Lung (tissue), 12 donors: ENCODE data around the gene ATP9A. TPM values are rescaled to one million over a fixed set of nuclear protein-coding genes. Genes with fewer than 3 reads are reported as not detected.
"Not testable (repeated sequence)": the region's sequence is repeated elsewhere in the genome, so short reads cannot be mapped to it uniquely, and the experiment has no call there.

Experiments
- ATAC-seq: fragments of 200-7000 bp; cut with Tn5 transposase; one replicate; pipeline ENCODE4 v1.9.1; 2020; ENCODE audit warnings: moderate number of reproducible peaks; ENCODE audit not compliant: insufficient read depth, low FRiP score
- DNase-seq, 3 donors: peaks; one replicate each; pipeline ENCODE4 v3.0.0-alpha.2; 2013 to 2017
- H3K27ac ChIP-seq, 2 donors: one replicate each; pipeline ENCODE4 v1.5.1; 2013; ENCODE audit warnings: mild to moderate bottlenecking in 2 of 2, moderate library complexity in 2 of 2, control low read depth in 1 of 2, inconsistent platforms in 1 of 2, low read depth in 1 of 2, low read length in 1 of 2
- H3K27me3 ChIP-seq, 3 donors: one replicate each; pipeline ENCODE4 v1.5.1; 2013; ENCODE audit warnings: low read length in 2 of 3; ENCODE audit not compliant: control insufficient read depth in 3 of 3, insufficient read depth in 3 of 3
- H3K36me3 ChIP-seq, 4 donors: one replicate each; pipeline ENCODE4 v1.5.1; 2013; ENCODE audit warnings: low read length in 4 of 4, mild to moderate bottlenecking in 1 of 4, moderate library complexity in 1 of 4; ENCODE audit not compliant: control insufficient read depth in 4 of 4, insufficient read depth in 4 of 4
- H3K4me1 ChIP-seq, 5 donors: one replicate each; pipeline ENCODE4 v1.5.1; 2013; ENCODE audit warnings: low read length in 5 of 5, mild to moderate bottlenecking in 2 of 5, moderate library complexity in 1 of 5; ENCODE audit not compliant: control insufficient read depth in 5 of 5, insufficient read depth in 5 of 5
- H3K4me3 ChIP-seq: one replicate; pipeline ENCODE4 v1.5.1; 2013; ENCODE audit warnings: mild to moderate bottlenecking, control low read depth, moderate library complexity
- H3K9ac ChIP-seq, 2 donors: one replicate each; pipeline ENCODE4 v1.5.1; 2013; ENCODE audit warnings: low read length in 2 of 2, control low read depth in 1 of 2; ENCODE audit not compliant: insufficient read depth in 1 of 2
- H3K9me3 ChIP-seq, 4 donors: one replicate each; pipeline ENCODE4 v1.5.1; 2013; ENCODE audit warnings: low read length in 3 of 4, mild to moderate bottlenecking in 1 of 4, moderate library complexity in 1 of 4; ENCODE audit not compliant: control insufficient read depth in 4 of 4, insufficient read depth in 3 of 4
- WGBS, 2 donors: extraction: QIAGEN DNeasy Blood & Tissue Kit; methylation state at CpG; one replicate each; pipeline ENCODE4 v1.1.7; 2013; 5-methylcytosine and 5-hydroxymethylcytosine counted together
- polyA plus RNA-seq, 2 donors: library from polyadenylated mRNA; stranded (reverse); fragments of 200-250 nt; gene quantifications; one replicate each; pipeline ENCODE4 v1.2.1, GENCODE V29; 2013
- total RNA-seq, 2 donors: library from RNA; depleted of rRNA in 1 of 2; stranded (reverse); fragments of >200 nt in 1 of 2; gene quantifications; one replicate each; pipeline ENCODE4 v1.2.1, GENCODE V29; 2014 to 2021
- TF ChIP-seq, protein P1 (sequence below): IDR thresholded peaks from 2 replicates; pipeline ENCODE4 v1.5.1; 2012; ENCODE audit warnings: mild to moderate bottlenecking; ENCODE audit errors: control extremely low read depth, extremely low read depth
- donor health status: control.
- donor health status: control.
- donor health status: Bipolar disorder and iron deficiency.
- donor health status: healthy.
- donor health status: DM: yes; HTN: yes; CAD: no.

Gene ATP9A
- total and polyA plus RNA-seq, 4 donors = 3.3 to 43.6 (median 14.9) TPM

DNA sequence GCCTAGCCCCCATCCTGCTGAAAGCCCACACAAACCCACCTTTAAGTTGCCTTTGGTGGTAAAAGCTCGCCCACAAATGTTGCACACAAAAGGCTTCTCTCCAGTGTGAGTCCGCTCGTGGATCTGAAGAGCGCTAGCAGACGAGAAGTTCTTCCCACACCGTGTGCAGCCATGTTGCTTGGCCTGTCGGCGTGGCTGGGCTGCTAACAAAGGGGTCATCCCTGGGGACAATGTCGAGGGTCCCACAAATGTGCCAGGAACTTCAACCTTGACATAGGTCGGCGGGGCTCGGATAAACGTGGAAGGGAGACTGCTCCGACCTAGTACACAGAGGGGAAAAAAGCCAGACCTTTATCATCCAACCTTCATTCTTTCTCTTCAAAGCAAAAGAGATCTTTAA is 20.6 kb upstream of the ATP9A start:
- TF ChIP-seq, protein P1, sequence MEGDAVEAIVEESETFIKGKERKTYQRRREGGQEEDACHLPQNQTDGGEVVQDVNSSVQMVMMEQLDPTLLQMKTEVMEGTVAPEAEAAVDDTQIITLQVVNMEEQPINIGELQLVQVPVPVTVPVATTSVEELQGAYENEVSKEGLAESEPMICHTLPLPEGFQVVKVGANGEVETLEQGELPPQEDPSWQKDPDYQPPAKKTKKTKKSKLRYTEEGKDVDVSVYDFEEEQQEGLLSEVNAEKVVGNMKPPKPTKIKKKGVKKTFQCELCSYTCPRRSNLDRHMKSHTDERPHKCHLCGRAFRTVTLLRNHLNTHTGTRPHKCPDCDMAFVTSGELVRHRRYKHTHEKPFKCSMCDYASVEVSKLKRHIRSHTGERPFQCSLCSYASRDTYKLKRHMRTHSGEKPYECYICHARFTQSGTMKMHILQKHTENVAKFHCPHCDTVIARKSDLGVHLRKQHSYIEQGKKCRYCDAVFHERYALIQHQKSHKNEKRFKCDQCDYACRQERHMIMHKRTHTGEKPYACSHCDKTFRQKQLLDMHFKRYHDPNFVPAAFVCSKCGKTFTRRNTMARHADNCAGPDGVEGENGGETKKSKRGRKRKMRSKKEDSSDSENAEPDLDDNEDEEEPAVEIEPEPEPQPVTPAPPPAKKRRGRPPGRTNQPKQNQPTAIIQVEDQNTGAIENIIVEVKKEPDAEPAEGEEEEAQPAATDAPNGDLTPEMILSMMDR = no peak
- Histone ChIP-seq H3K9ac (no peak overlapping the region), H3K4me3 (no peak overlapping the region), H3K36me3 (peaks cover 0 to 34% (median 12%) of the 10 kb centered on the region in 4 donors), H3K27me3 (no peaks in the 10 kb centered on the region), H3K9me3 (no peaks in the 10 kb centered on the region), H3K4me1 (peaks cover 0 to 11% (median 0%) of the 10 kb centered on the region in 5 donors), H3K27ac (no peak overlapping the region)
- ATAC-seq (no peak), DNase-seq (no peak)
- WGBS, 2 donors = 89 to 98% methylated on average over 14 of the region's 14 CpGs

DNA sequence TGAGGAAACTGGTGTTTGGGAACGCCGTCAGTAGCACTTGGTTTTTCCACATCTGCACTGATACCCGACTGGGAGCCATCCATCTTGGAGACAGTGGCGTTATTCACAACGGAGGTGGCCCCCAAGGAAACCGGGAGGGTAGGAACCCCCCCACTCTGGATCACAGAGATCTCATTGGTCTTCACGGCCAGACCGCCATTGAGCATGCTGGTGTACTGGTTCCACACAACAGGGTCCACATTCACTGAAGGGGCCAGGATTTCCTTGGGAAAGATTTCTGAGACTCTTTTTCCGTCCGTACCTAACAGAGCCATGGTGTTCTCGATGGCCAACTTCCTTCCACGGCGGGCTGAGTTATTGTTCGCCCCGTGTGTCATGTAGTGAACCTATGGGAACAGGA is 16.1 kb upstream of the ATP9A start:
- TF ChIP-seq, protein P1 = no peak
- Histone ChIP-seq H3K36me3 (peaks cover 0 to 22% (median 5%) of the 10 kb centered on the region in 4 donors), H3K27ac (no peak overlapping the region), H3K27me3 (no peaks in the 10 kb centered on the region), H3K4me3 (no peak overlapping the region), H3K9ac (no peak overlapping the region), H3K4me1 (no peaks in the 10 kb centered on the region), H3K9me3 (peaks cover 0 to 3% (median 0%) of the 10 kb centered on the region in 4 donors)
- DNase-seq = no peak
- ATAC-seq = no peak
- 85 to 93% methylated on average over 15 of the region's 15 CpGs for WGBS, 2 donors

DNA sequence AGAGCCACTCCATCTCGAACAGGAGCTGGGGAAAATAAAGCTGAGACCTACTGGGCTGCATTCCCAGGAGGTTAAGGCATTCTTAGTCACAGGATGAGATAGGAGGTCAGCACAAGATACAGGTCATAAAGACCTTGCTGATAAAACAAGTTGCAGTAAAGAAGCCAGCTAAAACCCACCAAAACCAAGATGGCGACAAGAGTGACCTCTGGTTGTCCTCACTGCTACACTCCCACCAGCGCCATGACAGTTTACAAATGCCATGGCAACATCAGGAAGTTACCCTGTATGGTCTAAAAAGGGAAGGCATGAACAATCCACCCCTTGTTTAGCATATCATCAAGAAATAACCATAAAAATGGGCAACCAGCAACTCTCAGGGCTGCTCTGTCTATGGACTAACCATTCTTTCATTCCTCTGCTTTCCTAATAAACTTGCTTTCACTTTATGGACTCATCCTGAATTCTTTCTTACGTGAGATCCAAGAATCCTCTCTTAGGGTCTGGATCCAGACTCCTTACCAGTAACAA is 10.1 kb upstream of the ATP9A start:
- not testable (repeated sequence) for ATAC-seq, H3K27ac ChIP-seq, DNase-seq, H3K36me3 ChIP-seq, H3K4me3 ChIP-seq, H3K4me1 ChIP-seq, H3K9me3 ChIP-seq, H3K27me3 ChIP-seq, H3K9ac ChIP-seq
- WGBS, 2 donors = 96% methylated on average over 4 of the region's 4 CpGs

DNA sequence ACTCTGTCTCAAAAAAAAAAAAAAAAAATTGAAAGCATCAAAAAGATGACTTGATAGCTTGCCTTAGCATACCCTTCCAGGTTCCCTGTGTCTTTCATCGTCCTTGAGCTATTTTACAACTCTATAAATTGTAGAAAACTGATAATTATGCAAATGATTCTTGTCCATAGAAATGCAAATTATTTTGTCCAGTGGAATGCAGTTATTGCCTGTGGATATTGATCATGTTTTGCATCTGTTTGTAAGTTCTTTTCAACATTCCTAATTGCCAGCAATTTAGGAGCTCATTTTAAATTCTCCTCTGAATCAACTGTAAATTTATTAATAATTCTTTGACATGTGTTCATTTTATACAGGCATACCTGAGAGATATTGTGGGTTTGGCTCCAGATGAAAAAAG is 7.1 kb upstream of the ATP9A start:
- DNase-seq (no peak), ATAC-seq (no peak)
- Histone ChIP-seq H3K27me3 (no peaks in the 10 kb centered on the region), H3K27ac (no peak overlapping the region), H3K9ac (no peak overlapping the region), H3K9me3 (peaks cover 0 to 4% (median 0%) of the 10 kb centered on the region in 4 donors), H3K36me3 (peaks cover 0 to 2% (median 0%) of the 10 kb centered on the region in 4 donors), H3K4me3 (no peak overlapping the region), H3K4me1 (no peaks in the 10 kb centered on the region)
- TF ChIP-seq, protein P1 = no peak
- WGBS, 2 donors = 84 to 97% methylated on average over 1 of the region's 1 CpG
